ENCODE measurements around the gene STX10.
A peak's percentile ranks its signal among the peaks of the same experiment; 100 is the strongest.

Gene STX10

DNA sequence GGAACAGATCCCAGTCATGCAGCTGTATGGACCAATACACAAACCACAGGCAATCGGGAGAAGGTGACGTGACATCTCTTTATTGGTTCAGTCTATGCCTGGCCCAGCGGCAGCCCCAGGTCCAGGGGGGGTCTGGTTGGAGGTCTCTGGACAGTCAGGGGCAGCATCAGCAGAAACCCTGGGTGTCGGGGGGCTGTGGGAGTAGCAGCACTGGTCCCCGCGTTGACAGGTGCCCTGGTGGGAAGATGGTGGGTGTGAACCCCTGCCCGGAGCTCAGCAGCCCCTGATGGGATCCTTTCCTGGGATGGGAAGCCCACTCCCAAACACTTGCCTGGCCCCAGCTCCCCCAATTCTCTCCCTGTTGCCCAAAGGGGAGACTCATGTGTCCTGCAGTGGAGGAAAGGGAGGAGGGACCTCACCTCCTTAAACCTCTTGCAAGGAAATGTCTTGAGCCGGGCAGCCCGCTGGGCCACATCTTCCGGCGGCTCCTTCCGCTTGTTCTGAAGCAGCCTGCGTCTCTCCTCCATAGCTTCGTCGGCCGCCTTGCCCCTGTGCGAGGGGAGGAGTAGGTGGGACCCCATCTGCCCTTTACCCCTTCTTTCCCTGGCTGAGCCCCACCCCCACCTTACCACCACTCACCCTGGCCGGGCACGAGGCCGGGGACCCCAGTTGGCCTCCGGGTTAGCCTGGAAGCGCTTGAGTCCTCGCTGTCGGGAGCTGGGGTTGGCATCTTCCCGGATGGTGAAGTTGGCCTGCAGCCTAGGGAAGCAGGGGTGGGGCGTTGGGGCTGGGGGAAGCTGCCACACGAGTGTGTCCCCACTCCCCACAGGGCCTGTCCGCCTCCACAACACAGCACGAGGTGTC is 45.1 kb downstream of the STX10 start:
- DNase-seq (ENCODE audit: low read depth), result no peak
- no peak overlapping the region for H3K4me3 ChIP-seq (ENCODE audit: control insufficient read depth, low read depth, low read length)
- TF ChIP-seq, protein P1, sequence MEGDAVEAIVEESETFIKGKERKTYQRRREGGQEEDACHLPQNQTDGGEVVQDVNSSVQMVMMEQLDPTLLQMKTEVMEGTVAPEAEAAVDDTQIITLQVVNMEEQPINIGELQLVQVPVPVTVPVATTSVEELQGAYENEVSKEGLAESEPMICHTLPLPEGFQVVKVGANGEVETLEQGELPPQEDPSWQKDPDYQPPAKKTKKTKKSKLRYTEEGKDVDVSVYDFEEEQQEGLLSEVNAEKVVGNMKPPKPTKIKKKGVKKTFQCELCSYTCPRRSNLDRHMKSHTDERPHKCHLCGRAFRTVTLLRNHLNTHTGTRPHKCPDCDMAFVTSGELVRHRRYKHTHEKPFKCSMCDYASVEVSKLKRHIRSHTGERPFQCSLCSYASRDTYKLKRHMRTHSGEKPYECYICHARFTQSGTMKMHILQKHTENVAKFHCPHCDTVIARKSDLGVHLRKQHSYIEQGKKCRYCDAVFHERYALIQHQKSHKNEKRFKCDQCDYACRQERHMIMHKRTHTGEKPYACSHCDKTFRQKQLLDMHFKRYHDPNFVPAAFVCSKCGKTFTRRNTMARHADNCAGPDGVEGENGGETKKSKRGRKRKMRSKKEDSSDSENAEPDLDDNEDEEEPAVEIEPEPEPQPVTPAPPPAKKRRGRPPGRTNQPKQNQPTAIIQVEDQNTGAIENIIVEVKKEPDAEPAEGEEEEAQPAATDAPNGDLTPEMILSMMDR (IDR thresholded peaks at IDR 0.05; ENCODE audit: control insufficient read depth, insufficient read depth, low read depth, low read length, missing control alignments), result no peak

DNA sequence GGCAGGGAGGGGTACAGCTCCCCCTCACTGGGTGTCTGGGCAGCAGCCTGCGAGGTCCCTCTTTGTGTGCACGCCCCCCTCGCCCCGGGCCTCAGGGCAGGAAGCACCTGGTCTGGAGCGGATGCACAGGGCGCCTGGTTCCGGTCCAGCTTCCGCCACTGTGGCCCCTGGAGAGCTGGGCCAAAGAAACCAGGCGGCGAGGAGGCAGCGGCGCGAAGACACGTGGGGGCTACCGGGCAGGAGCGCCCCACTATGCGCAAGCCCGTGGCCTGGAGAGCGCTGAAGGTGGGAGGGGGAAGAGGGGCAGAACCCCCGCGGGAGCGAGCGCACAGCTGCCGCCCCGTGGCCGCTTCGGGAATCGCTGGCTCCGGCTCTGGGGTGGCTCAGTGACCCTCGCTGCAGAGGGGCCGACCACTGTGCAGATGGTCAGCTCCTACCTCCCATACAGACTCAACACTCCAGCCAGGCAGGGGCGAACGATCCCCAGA is 45.8 kb downstream of the STX10 start:
- TF ChIP-seq, protein P1 (IDR thresholded peaks at IDR 0.05; ENCODE audit: control insufficient read depth, insufficient read depth, low read depth, low read length, missing control alignments), result peak; percentile 75
- no peak overlapping the region for H3K4me3 ChIP-seq (ENCODE audit: control insufficient read depth, low read depth, low read length)
- DNase-seq (ENCODE audit: low read depth), result no peak

GRCh38 chr19:13103581-13104359 is 46.4 kb downstream of the STX10 start:
- H3K4me3 ChIP-seq (ENCODE audit: control insufficient read depth, low read depth, low read length), result no peak overlapping the region
- TF ChIP-seq, protein P1 (IDR thresholded peaks at IDR 0.05; ENCODE audit: control insufficient read depth, insufficient read depth, low read depth, low read length, missing control alignments), result no peak
- DNase-seq (ENCODE audit: low read depth), result no peak

GRCh38 chr19:13102666-13103580 is 47.3 kb downstream of the STX10 start, which contains the start of gene LYL1:
Gene LYL1 (minus strand): TSS chr19:13102858. CDS start chr19:13101171, 1,687 bp downstream.
- H3K4me3 ChIP-seq (ENCODE audit: control insufficient read depth, low read depth, low read length), result no peak within 1 kb of the TSS
- TF ChIP-seq, protein P1 (IDR thresholded peaks at IDR 0.05; ENCODE audit: control insufficient read depth, insufficient read depth, low read depth, low read length, missing control alignments), result no peak

GRCh38 chr19:13102416-13102665 is 47.8 kb downstream of the STX10 start:
- DNase-seq (ENCODE audit: low read depth), result no peak
- TF ChIP-seq, protein P1 (IDR thresholded peaks at IDR 0.05; ENCODE audit: control insufficient read depth, insufficient read depth, low read depth, low read length, missing control alignments), result no peak
- no peak overlapping the region for H3K4me3 ChIP-seq (ENCODE audit: control insufficient read depth, low read depth, low read length)

More at GRCh38 chr19:13102666-13103580, 47.3 kb downstream of the STX10 start, which contains the start of gene LYL1:
- DNase-seq (ENCODE audit: low read depth), result no peak

Data from AG09309 (cell line).